HG02759 (cell line): ENCODE data around the gene HOXC10.

Experiments
- ATAC-seq: cut with Tn5 transposase; IDR thresholded peaks from one replicate; pipeline ENCODE4 v1.9.1; 2021; ENCODE audit warnings: mild to moderate bottlenecking, moderate library complexity; ENCODE audit not compliant: unreplicated experiment

Gene HOXC10

GRCh38 chr12:54015018-54015931 is 30.3 kb downstream of the HOXC10 start:
- ATAC-seq, result no peak

GRCh38 chr12:54016051-54016450 is 31.1 kb downstream of the HOXC10 start:
- no peak for ATAC-seq

DNA sequence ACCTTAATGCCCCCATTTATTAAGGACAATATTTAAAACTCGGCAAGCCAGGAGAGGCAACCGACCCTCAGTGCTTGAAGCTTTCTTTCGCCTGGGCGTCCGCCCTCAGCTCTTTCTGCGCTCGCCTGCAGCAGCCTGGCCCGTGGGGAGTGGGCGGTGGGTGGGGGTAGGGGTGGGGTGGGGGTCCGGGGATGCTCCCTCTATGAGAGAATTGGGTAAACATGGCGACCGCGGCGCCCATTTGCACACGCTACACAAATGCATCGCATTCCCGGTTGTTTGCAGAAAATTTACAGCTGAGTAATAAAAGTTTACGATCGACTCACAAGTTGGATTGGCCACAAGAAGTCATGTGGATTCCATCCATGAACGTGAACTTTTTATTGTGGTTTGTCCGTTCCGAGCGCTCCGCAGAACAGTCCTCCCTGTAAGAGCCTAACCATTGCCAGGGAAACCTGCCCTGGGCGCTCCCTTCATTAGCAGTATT is 31.6 kb downstream of the HOXC10 start:
- ATAC-seq, result no peak

DNA sequence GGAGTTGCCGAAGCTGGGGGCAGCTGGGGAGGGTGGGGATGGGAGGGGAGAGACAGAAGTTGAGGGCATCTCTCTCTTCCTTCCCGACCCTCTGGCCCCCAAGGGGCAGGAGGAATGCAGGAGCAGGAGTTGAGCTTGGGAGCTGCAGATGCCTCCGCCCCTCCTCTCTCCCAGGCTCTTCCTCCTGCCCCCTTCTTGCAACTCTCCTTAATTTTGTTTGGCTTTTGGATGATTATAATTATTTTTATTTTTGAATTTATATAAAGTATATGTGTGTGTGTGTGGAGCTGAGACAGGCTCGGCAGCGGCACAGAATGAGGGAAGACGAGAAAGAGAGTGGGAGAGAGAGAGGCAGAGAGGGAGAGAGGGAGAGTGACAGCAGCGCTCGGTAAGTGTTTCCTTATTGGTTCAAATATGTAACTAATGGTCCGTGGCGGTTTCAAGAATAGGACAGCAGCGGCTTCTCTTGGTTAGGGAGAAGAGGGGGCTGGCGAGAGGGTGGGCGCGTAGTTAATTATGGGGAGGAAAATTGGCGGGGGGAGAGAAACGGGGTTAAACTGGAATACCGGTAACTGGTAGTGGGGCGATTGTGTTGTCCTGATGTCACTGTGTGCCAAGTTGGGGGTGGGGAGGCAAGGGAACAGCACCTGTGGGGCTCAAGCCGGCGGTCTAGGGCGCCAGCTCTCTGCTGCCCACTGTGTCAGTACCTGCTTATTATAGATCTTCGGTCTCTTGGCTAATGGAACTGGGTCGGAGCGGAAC is 32.3 kb downstream of the HOXC10 start:
- ATAC-seq, result peak; percentile 46

DNA sequence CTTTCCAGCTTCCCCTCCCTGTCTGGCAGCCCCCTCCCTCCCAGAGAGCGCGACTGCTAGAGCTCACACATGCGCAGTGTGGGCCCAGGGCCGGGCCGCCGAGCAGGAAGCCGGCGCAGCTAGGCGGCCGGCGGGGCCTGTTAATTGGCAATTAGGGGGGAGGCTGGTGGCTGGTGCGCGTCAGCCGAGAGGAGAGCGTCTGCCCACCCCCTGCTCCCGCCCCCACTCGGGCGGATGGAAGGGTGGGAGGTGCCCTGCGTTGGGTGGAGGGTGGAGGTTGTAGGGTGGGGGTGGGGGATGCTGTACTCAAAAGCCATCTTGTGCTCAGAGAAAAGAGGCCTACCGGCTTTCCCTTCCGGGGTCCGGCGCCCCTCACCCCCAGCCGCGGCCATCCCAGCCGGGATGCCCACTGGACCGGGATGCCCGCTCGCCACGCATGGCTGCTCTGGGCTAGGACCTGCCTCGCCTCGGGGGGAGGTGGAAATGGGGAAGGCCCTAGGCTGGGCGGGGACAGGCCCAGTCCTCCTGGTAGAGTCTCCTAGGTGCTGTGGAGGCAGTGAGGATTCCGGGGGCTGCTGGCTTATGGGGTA is 33.0 kb downstream of the HOXC10 start:
- ATAC-seq, result peak; percentile 86

GRCh38 chr12:54018468-54018984 is 33.6 kb downstream of the HOXC10 start:
- ATAC-seq, result no peak

GRCh38 chr12:54019091-54019811 is 34.3 kb downstream of the HOXC10 start:
- ATAC-seq, result no peak

DNA sequence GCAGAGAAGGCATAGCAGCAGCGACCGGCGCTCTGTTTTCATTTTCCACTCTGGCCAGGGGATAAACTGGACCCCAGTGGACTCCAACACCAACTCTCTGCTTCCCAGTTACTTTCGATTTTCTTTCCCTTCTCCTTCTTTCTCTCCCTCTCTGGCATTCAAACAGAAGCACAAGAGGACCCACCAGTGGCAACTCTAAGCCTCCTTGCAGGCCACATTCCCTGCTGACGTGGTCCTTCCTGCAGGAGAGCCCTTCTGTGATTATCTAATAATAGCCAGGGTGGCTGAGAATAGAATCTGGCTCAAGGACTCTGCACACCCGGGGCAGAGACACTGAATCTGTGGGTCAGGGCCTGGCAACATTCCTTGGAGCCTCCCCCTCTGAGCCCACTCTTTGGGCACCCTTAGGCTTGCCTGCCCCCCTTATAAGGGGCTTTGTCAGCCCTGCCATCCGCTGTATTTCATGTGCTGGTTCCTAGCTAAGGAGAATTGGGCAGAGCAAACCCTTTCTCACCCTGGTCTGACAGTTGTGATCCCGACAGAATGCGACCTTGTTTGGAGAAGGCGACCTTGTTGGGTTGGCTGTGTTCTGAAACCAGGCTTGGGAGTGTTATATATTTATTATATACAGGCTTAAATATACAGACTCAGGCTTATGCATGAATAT is 35.1 kb downstream of the HOXC10 start:
- no peak for ATAC-seq

DNA sequence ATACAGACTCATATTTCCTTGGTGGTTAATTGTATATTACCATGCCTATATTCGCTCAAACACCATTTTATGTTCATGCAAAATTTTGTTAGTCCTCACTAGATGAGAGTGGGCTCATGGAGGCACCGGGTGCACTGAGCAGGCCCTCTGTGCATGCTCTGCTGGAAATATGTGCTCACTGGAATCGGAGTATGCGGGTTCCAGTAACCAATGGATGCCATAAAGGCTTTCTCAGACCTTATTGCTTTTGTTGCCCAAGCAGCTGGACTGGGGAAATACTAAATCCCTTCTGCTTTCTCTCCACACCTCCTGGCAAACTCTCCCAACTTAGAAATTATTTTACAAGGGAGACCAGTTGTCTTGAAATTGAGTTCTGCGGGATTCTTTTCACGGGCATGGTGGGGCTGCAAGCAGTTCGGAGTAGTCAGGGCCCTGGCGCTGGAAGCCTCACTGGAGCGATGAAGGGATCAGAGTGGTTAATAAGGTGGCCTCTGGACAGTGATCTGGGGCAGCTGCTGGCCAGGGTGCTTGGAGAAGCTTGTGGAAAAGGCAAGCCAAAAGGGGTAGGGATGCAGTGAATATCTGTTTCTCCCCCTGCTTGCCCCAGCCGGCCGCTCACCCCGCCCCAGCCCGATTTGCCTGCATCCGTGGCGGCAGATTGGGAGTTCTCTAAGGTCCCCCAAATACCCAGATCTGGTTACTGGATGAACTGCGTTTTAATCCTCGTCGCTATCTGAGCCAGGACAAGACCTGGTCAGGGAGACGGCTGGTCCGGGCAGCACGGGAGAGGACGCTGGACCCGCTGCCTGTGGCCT is 35.9 kb downstream of the HOXC10 start:
- ATAC-seq, result no peak

- no peak for ATAC-seq
Measured at GRCh38 chr12:54021432-54022013, 36.6 kb downstream of the HOXC10 start.

DNA sequence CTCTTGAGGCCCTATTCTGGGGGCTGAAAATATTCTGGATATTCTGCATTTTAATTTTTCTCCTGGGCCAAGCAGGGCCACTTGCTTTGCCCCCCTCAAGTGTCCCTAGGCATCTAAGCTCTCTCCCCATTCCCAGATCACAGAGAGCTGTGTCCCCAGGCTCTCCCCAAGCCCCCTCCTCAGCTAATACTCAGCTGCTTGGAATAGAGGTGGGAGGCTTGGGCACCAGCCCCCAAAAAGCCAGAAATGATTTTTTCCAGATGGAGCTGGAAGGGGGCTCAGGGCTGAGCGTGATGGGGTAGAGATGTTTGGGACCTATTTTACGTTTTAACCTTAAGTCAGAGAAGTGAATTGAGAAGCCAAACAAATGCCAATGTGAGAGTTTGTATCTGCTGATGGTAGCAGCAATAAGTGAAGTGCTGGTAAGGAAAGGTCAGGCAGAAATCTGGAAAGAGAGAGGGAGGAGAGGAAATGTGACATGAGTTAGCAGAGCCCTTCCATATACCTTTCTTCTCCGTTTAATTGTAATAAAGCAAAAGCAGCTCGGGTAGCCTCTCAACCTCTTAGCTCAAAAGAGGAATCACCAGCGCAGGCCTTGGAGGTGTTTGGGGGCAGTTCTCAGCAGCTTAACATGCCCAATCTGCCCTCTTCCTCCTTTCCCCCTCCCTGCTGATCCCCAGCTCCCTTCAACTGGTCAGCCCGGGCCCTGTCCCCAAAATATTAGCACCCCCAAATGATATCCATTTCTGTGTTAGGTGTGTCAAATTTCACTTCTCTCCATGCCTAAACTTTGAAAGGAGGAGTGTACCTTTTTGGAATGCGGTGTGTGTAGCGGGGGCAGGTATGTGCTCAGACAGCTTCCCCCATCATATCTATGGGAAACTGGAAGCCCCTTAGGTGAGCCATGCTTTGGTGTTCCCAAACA is 38.3 kb downstream of the HOXC10 start:
- ATAC-seq, result no peak

DNA sequence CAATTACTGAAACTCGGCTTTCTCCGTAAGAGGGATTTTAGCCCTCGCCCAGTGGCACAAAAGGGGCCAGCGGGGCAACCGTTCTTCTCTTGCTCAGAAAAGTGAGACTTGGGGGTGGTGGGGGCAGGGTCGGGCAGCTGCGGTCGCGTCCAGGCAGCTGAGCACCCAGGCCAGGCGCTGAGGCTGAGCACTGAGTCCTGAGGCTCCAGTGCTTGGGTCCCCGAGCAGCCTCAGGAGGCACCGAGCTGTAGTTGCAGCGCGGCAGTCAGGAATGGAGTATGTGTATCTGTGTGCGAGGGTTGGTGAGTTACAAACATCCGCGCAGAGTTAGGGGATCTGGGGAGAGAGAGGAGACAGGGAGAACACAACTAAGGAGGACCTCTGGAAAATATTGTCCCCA is 39.2 kb downstream of the HOXC10 start:
- ATAC-seq, result no peak

DNA sequence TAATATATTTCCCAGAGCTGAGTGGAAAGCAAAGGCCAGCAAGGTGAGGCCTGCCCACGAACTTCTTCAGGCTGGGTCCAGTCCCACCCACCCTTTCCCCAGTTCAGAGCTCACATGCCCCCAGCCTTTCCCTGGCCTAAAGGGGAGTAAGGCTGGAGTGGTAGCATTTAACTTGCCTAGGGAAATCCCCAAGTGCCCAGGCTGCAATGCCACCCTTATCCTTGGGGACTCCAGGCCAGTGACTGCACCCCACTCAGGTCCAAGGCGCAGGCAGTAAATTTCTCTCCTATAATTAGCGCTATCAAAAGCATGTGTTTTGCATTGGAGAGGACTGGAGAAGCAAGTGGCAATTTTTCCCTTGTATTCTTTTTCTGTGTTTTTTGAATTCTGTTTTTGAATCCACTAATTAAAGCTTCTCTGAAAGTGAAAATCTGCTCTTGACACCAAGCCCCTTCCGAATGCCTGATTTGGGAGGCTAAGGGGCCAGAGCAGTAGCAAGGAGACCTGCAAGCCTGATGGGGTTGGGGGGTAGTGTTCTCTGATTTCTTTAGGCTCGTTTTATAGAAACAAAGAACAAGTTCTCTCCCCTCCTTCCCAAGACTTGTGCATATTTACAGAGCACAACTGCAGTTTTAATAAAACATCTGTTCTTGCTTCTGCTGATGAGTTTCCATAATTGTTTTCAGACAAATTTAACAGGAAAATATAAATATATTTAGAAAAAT is 39.8 kb downstream of the HOXC10 start:
- no peak for ATAC-seq

DNA sequence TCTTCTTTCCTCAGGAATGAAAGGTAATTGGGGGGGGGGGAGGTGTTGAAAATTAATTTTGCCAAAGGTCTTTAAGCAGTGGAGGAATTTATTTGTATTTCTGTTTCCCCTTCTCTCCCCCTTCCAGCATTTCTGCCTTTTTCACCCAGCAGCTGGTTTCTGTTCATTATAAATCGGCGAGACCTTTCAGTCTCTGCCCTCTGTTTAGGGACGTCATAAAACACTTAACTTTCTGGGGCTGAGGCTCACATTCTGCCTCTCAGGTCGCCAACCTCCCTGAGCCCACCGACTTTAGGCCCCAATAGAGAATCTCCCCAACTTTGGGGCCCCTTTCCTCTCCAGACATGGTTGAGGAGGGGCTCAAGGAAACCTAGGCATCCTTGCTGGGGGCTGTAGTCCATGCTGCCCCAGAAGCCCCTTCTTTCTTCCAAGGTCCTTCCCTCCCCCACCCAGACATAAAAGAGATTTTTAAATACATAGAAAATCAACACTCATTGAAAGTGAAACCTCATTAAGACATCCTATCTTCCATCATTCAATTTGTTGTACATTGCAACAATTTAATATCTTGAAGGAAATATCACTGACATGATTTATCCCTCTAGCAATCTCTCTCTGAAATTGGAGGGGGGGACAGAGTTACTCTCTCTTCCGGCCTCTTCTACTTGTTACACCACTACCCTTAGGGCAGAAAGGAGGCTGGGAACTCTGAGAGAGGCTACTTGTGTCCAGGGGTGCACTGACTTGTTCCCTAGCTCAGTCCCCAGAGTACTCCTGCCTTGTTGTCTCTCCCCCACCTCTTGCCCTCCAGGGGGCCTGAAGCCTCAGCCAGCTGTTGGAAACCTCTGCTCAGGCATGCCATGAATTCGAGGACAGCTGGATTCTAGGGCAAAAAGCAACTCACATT is 40.8 kb downstream of the HOXC10 start:
- no peak for ATAC-seq

- ATAC-seq, result no peak
Measured at GRCh38 chr12:54026640-54027441, 41.9 kb downstream of the HOXC10 start.
